ENCODE measurements around the gene GNG12. TPM values are rescaled to one million over a fixed set of nuclear protein-coding genes. Genes with fewer than 3 reads are reported as not detected.

The GNG12 gene
- total and polyA plus RNA-seq, 2 experiments from 2014 or later: 265 to 309 TPM

DNA sequence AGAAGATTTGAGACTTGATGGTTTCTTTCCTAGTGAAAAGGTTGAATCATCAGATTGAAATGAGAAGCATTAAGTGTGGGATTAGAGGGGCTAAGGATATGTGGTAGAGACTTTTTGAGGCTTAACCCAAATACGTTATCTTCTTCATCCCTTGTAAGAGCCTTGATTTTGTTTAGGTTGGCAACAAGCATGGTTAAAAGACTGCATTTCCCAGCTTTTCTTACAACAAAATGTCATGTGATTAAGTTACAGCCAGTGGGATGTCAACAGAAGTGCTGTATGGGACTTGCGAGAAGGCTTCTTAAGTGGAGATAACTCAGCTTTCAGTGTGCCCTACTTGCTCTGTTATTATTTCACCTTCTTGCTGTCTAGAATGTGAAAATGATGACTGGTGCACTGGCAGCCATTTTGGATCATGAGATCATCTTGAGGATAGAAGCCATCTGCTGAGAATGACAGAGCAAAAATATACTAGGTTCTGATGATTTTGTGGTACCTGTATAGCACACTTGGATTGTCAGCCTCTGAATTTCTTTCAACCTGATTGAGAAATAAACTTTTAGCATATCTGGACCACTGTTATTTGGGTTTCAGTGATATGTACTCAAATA lies 41.3 kb upstream of the GNG12 start:
- H2AFZ ChIP-seq: no peak overlapping the region

DNA sequence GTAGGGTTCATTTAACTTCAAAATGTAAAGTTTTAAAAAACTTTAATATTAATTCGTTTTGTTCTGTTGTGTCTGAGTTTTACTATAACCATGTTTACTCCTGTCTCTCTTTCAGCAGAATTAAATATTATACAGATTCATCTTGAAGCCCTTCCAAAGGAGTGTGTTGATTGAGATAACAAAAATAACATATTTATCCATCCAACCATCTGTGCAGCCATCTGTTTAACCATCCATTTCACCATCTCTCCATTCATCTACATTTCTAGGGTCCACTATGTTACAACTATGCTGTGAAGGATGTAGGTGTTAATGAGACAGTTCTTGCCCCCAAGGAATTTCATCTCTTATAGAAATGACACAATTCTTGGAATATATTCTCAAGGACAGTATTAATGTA lies 36.0 kb upstream of the GNG12 start:
- Histone ChIP-seq H3K4me1 (ENCODE audit: insufficient read depth) (no peaks in the 10 kb centered on the region), H3K27ac (no peak overlapping the region), H3K9ac (no peak overlapping the region), H3K9me2 (ENCODE audit: insufficient read depth) (no peaks in the 10 kb centered on the region), H3F3A (ENCODE audit: insufficient read depth) (no peaks in the 10 kb centered on the region), H4K20me1 (ENCODE audit: insufficient read depth) (no peaks in the 10 kb centered on the region), H3K9me3 (ENCODE audit: low read depth) (no peaks in the 10 kb centered on the region), H3K4me3 (no peak overlapping the region), H3K79me2 (ENCODE audit: insufficient read depth) (no peaks in the 10 kb centered on the region), H2AFZ (no peak overlapping the region), H3K27me3 (replicated peaks; ENCODE audit: insufficient read depth) (no peaks in the 10 kb centered on the region), H3K4me2 (ENCODE audit: unreplicated experiment) (no peak overlapping the region), H3K36me3 (ENCODE audit: low read depth) (no peaks in the 10 kb centered on the region)
- TF ChIP-seq EZH2 (IDR thresholded peaks at IDR 0.05; ENCODE audit: insufficient read depth, poor library complexity, severe bottlenecking): no peak
- TF ChIP-seq EZH2phosphoT487 (IDR thresholded peaks at IDR 0.05; ENCODE audit: insufficient read depth, low read depth): no peak
- in situ Hi-C loops (cut with MboI): no loop called here
- no peak for DNase-seq
- 26 to 32% methylated on average over 1 of the region's 1 CpG for WGBS, 2 experiments (ENCODE audit: low coverage in 1 of 2, low lambda C conversion rate in 2 of 2, missing lambda C conversion rate in 2 of 2)

More for the DNA sequence above, 41.3 kb upstream of the GNG12 start:
- TF ChIP-seq EZH2phosphoT487 (IDR thresholded peaks at IDR 0.05; ENCODE audit: insufficient read depth, low read depth) (no peak), EZH2 (IDR thresholded peaks at IDR 0.05; ENCODE audit: insufficient read depth, poor library complexity, severe bottlenecking) (no peak)
- no peaks in the 10 kb centered on the region for H3K9me3 ChIP-seq (ENCODE audit: low read depth)
- in situ Hi-C loops (cut with MboI): no loop called here
- no peak for DNase-seq
- H3K4me1 ChIP-seq (ENCODE audit: insufficient read depth): peaks cover under 1% of the 10 kb centered on the region; the same call in 1 of the 2 replicates
- no peak overlapping the region for H3K4me3 ChIP-seq
- H4K20me1 ChIP-seq (ENCODE audit: insufficient read depth): no peaks in the 10 kb centered on the region
- H3K4me2 ChIP-seq (ENCODE audit: unreplicated experiment): no peak overlapping the region
- no peak overlapping the region for H3K9ac ChIP-seq
- peaks cover under 1% of the 10 kb centered on the region; the same call in 1 of the 2 replicates for H3F3A ChIP-seq (ENCODE audit: insufficient read depth)
- no peaks in the 10 kb centered on the region for H3K9me2 ChIP-seq (ENCODE audit: insufficient read depth)
- WGBS, 2 experiments (ENCODE audit: low coverage in 1 of 2, low lambda C conversion rate in 2 of 2, missing lambda C conversion rate in 2 of 2): 90 to 95% methylated on average over 2 of the region's 2 CpGs
- no peaks in the 10 kb centered on the region for H3K27me3 ChIP-seq (replicated peaks; ENCODE audit: insufficient read depth)
- no peak overlapping the region for H3K27ac ChIP-seq
- H3K79me2 ChIP-seq (ENCODE audit: insufficient read depth): no peaks in the 10 kb centered on the region
- H3K36me3 ChIP-seq (ENCODE audit: low read depth): no peaks in the 10 kb centered on the region

DNA sequence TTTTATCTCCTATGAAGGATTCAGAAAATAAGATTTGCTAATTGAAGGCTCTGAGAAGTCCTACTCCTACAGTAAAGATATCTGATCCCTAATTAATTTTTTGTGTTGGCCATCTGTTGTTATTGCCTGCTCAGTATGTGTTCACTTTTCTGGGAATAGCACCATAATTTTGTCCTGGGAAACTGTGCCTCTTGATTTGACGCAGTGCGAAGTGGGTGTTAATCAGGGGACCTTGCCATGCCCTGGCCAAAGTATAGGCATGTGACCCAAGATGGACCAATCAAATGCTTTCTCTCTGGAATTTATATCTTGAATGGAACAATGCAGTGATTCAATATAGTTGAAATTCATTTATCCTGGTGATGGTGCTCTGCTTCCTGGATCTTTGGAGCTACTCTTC lies 30.4 kb upstream of the GNG12 start:
- H3K4me2 ChIP-seq (ENCODE audit: unreplicated experiment): no peak overlapping the region
- H3K9me3 ChIP-seq (ENCODE audit: low read depth): no peaks in the 10 kb centered on the region
- H3K9me2 ChIP-seq (ENCODE audit: insufficient read depth): no peaks in the 10 kb centered on the region
- no peak overlapping the region for H3K9ac ChIP-seq
- no peak for DNase-seq
- no peaks in the 10 kb centered on the region for H3K27me3 ChIP-seq (replicated peaks; ENCODE audit: insufficient read depth)
- TF ChIP-seq EZH2 (IDR thresholded peaks at IDR 0.05; ENCODE audit: insufficient read depth, poor library complexity, severe bottlenecking): no peak
- TF ChIP-seq EZH2phosphoT487 (IDR thresholded peaks at IDR 0.05; ENCODE audit: insufficient read depth, low read depth): no peak
- no peaks in the 10 kb centered on the region for H4K20me1 ChIP-seq (ENCODE audit: insufficient read depth)
- H3K36me3 ChIP-seq (ENCODE audit: low read depth): no peaks in the 10 kb centered on the region
- no peaks in the 10 kb centered on the region for H3F3A ChIP-seq (ENCODE audit: insufficient read depth)
- H3K27ac ChIP-seq: no peak overlapping the region
- H2AFZ ChIP-seq: no peak overlapping the region
- H3K4me1 ChIP-seq (ENCODE audit: insufficient read depth): no peaks in the 10 kb centered on the region
- in situ Hi-C loops (cut with MboI): no loop called here
- H3K79me2 ChIP-seq (ENCODE audit: insufficient read depth): no peaks in the 10 kb centered on the region
- WGBS, 2 experiments (ENCODE audit: low coverage in 1 of 2, low lambda C conversion rate in 2 of 2, missing lambda C conversion rate in 2 of 2): 73 to 79% methylated on average over 2 of the region's 2 CpGs
- no peak overlapping the region for H3K4me3 ChIP-seq

DNA sequence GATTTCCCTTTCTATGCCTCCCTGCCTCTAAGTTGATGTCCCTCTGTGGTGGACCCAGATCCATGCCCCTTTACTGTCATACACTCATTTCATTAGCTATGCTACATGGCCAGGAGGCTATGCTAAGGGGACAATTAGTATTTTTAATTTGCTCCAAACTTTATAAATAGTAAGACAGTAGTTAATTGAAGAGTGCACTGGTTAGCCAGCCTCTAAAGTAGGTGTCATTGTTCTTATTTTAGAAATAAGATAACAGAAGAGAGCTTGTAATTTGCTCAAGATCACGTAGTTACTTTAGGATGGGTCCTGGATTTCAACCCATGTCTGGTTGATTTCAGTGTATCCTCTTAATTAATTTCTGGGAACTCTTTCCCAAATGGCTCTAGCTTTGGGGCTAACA lies 29.4 kb upstream of the GNG12 start:
- Histone ChIP-seq H3K4me3 (no peak overlapping the region), H3K4me1 (ENCODE audit: insufficient read depth) (no peaks in the 10 kb centered on the region), H3K4me2 (ENCODE audit: unreplicated experiment) (no peak overlapping the region), H3K27ac (no peak overlapping the region), H3K36me3 (ENCODE audit: low read depth) (no peaks in the 10 kb centered on the region), H3K27me3 (replicated peaks; ENCODE audit: insufficient read depth) (no peaks in the 10 kb centered on the region), H3F3A (ENCODE audit: insufficient read depth) (no peaks in the 10 kb centered on the region), H3K9me3 (ENCODE audit: low read depth) (no peaks in the 10 kb centered on the region), H3K79me2 (ENCODE audit: insufficient read depth) (no peaks in the 10 kb centered on the region), H3K9me2 (ENCODE audit: insufficient read depth) (no peaks in the 10 kb centered on the region), H3K9ac (no peak overlapping the region), H4K20me1 (ENCODE audit: insufficient read depth) (no peaks in the 10 kb centered on the region), H2AFZ (no peak overlapping the region)
- TF ChIP-seq EZH2 (IDR thresholded peaks at IDR 0.05; ENCODE audit: insufficient read depth, poor library complexity, severe bottlenecking) (no peak), EZH2phosphoT487 (IDR thresholded peaks at IDR 0.05; ENCODE audit: insufficient read depth, low read depth) (no peak)
- no peak for DNase-seq
- 96 to 97% methylated on average over 1 of the region's 1 CpG for whole genome bisulfite sequencing, 2 experiments (ENCODE audit: low coverage in 1 of 2, low lambda C conversion rate in 2 of 2, missing lambda C conversion rate in 2 of 2)
- in situ Hi-C loops (cut with MboI): no loop called here
